Fibroblast of skin of left quadriceps (primary cell): Measurements from ENCODE around the gene CEP78.

Experiments used
- DNase-seq, 2 experiments: peaks; one replicate each; pipeline ENCODE4 v3.0.0-alpha.2; 2013; ENCODE audit warnings: low read depth in 2 of 2

The CEP78 gene

DNA sequence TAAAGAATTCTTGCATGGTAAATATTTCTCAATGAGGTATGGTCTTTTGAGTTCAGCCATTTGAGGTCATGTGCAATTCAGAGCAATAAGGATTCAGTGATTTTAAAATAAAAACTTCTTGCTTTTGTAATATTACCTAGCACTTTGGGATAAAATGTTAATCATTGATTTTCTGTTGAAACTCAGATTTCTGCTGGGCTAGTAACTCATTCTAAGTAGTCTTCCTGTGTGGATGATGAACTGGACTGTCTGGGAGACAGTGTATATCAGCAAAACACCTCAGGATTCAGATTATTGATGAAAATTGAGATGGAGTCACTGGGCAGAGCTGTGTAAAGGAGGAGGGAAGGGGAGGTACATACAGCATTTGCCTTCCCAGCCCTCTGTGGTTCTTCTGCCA, 50.2 kb downstream of the CEP78 start:
- no peak for DNase-seq

DNA sequence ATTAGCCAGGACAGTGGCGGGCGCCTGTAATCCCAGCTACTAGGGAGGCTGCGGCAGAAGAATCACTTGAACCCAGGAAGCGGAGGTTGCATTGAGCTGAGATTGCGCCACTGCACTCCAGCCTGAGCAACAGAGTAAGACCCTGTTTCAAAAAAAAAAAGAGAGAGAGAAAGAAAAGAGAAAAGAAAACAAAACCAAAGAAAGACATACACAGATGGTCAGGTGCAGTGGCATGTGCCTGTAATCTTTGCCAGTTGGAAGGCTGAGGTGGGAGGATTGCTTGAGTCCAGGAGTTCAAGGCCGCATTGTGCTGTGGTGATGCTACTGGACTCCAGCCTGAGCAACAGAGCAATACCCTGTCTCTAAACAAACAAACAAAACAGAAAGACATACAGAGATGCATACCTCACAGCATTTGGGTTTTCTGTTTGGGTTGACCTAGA, 51.1 kb downstream of the CEP78 start:
- no peak for DNase-seq

DNA sequence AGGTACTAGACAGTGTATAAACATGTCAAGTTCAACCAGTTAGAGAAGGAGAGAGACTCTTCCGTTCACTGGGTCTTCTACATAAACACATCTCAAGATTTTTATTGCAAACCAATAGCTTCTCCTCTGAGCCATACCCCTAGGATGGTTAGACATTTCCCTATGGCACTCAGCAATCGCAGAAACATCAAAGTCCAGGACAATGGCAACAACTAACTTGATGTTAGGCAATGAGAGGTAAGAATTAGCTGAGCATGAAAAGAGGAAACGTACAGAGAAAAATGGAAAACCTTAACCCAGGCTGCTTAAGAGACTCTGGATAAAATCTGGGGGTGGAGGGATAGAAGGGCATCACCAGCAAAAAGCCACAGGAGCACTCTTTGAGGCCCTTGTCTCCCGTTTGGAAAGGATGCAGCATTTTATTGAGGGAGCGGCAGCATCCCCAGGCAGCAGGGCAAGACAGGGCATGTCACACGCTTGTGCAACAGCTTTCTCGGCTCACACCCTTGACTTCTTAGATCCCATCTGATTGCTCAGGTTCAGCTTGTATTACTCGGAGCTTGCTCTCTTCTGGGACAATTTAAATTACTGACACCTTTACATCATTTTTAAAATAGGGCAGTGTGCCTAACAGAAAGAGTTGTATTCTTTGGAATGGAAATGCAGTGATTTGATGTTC, 52.5 kb downstream of the CEP78 start:
- no peak for DNase-seq

DNA sequence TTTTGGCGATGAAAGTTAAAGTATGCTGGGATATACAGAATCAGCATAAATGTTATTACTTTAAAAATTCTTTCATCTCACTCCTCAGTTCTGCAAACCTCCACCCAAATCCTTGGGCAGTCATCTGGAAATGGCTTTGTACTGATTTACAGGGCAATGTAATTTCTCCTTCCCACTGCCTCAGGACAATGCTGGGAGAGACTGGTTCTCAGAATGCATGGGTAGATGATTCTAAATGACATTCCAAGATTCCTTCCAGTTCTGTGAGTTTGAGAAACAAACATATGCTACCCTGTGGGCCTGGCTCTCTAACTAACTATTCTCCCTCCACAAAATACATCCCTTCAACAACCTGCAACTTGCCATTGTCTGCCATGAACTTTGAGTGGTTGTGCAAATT, 53.6 kb downstream of the CEP78 start:
- no peak for DNase-seq

DNA sequence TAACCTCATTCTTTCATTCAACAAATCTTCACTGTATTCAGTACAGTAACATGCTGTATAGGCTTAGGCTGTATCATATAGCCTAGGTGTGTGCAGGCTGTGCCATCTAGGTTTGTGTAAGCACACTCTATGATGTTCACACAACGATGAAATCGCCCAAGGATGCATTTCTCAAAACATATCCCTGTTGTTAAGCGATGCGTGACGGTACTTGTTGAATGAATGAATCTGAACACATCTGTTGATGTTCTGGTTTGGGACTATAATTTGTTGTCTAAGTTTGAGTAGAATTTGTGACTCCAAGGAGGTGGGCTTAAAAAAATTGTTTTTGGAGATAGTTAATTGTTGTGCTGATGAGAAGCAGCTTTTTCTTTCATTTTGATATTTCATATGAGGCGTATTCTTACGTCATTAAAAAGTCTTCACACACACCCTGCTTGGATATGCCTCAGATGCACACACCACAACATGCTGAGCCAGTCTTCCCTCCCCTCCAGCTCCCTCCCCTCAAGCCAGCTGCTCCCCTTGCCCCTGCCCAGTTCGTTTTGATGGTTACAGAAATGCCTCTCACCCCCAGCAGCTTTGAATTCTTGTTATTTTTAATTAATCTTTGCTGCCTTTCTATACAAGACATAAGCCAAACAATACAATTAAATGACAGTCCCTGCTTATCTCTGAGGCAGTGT, 55.5 kb downstream of the CEP78 start:
- no peak for DNase-seq

DNA sequence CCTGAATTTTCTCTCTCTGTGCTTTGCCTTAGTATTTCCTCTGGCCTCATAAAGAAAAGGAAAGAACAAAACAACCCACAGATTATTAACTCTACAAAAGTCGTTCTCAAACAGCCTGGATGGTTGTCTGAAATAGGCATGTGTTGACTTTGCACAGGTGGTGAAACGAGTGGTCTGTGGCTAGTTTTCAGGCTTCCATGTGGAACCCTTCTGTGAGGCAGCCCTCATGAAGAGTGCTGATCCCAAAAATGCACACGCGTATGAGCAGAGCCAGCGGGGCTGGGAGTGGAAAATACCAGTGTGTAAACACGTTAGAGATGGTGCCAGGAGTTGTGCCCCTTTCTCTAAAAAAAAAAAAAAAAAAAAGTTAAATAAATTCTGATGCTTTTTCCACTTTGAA, 56.2 kb downstream of the CEP78 start:
- no peak for DNase-seq

DNA sequence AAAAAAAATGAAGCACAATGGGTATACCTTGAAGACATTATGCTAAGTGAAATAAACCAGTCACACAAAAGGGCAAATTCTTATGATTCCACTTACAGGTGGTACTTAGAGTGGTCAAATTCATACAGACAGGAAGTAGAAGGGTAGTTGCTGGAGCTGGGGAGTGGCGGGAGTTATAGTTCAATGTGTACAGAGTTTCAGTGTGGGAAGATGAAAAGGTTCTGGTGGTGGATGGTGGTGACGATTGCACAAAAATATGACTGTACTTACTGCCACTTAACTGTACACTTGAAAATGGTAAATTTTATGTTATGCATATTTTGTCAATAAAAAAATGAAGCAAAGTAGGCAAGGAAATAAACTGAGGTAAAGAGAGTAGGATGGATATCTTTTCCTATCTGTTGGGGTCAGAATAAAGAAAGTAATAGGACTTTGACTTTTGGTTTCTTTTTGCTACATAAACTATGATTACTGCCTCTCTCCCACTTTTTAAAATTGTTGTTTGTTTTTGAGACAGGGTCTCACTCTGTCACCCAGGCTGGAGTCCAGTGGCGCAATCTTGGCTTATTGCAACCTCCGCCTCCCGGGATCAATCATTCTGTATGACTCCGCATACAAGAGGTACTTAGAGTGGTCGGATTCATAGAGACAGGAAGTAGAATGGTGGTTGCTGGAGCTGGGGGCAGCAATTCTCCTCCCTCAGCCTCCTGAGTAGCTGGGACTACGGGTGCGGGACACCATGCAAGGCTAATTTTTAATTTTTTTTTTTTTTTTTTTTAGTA, 57.0 kb downstream of the CEP78 start:
- DNase-seq: no peak

DNA sequence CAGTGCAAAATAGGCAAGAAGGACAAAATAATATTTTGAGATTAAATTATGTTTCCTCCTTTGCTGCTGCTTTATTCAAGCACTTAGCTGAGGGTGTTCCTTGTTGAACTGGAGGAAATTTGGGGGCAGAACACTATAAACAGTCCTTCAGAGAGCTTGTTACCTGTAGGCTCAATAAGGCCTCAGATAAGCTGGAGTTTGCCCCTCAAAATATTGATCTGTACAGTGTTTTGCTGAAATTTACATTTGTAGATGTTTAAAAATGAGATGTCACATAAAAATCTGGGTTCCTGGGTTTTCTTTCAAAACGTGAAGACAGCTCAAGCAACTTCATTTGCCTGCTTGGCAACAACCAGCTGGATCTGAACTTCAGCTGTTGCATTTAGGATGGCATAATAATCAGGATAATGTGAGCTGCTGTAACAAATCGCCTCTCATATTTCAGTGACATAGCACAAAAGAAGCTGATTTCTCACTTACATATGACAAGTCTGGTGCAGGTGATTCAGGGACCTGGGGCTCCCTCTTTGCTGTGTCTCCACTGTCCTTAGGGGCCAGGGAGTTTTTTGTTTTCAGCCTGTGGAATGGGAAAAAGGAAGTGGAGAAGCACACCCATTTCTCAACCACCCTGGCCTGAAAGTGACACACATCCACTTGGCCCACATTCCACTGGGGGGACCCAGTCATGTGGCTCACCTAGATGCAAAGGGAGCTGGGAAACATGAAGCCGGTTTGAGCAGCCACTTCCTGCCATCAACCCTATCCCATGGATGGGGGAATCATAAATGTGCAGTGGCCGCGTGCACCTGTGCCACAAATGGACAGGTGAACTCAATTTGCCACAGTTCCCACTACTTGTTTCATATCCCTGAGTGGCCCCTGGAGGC, 58.7 kb downstream of the CEP78 start:
- no peak for DNase-seq

DNA sequence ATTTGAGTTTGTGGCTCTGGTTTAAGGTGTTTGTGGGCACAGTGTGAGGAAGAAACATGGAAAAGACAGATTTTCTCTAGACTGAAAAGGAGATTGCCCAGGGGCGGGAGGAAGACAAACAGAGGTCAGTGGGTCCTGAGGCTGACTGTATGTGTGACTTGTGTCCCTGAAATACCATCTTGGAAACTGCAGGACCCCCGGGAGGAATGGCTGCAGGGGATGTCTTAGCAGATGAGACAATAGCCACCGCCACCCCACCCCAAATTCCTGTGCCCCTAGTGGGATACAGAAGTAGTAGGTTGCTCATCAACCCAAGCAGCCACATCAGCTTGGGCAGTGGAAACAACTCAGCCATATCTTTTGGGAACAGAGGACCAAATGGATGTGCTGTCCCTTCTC, 59.3 kb downstream of the CEP78 start:
- DNase-seq: no peak

DNA sequence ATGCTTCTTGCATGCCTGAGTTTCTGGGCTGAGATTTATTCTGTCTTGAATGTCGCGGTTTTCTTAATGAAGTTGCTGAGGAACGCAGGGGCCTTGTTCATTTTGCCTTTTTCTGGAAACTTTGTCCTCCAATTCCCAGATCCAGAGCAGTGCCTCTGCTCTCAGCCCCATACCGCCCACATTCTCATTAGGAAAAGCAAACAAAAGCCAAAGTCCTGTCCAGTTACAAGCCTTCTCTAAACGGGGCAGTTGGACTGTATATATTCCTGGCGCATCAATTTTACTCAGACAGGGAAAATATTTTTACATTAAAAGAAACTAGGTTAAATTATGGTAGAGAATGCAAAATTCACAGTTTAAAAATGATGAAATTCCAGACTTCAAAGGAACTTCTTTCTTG, 59.9 kb downstream of the CEP78 start:
- no peak for DNase-seq

DNA sequence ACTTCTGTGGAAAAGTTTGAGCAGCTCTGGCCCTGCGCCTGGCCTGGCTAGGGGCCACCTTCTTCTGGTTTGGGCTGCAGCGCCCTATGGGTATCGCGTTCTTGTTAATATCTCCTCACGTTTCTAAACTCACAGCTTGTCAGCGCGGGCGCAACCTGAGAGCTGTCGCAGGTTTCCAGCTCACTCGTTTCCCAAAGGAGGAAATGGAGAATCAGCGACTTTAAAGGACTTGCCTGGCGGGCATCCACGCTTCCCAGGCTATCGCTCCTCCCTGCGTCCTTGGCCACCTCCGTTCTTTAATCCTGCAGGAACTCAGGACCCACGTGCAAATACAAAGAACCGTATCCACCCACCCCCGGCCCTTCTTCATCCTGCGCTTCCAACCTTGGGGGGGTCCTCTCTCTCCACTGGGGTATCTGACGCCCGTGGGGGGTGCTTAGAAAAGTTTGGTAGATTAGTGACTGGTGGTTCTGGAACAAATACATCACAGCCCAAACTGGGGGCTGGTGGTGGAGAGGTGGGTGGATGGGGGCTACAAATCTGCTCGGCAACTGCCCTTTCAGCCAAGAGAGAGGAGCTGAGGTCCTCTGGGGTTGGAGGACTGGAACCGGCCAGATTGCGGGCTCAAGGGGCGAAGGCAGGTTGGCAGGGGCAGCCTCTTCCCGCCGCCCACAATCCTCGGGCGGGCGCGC, 60.5 kb downstream of the CEP78 start:
- peak; percentile 19 to 28 for DNase-seq

DNA sequence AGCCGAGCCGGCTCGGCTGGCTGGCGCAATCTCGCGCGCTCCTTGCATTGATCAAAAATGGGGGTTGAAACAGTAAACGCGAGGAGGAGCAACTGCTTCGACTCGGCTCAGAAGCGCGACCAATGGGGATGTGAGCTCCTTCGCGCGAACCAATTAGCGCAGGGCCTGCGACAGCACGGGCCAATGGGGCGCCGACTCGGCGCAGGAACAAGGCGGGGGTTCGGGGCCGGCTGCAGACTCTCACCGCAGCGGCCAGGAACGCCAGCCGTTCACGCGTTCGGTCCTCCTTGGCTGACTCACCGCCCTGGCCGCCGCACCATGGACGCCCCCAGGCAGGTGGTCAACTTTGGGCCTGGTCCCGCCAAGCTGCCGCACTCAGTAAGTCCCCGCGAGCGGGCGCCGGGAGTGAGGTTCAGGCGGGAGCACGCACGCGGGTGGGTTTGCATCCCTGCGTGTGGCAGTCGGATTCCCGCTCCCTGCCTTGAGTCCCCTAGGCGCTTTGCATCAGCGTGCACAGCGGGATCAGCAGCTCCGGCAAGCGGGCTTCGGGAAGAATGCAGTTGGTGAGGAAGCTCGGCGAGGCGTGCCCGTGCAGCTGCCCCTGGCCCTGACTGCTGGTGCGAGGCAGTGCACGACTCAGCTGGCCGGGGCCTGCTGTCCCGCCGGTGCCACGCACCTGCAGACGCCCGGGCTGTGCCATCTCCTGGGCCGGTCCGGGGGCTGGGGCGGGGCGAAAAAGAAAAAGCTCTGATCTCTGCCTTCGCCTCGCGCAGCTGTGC, 61.2 kb downstream of the CEP78 start, which contains the start of gene PSAT1:
Gene PSAT1 (plus strand): TSS at position 233 of the 779 bp plus-strand sequence. CDS start 86 bp downstream, at position 319.
- peak; percentile 96 to 97 for DNase-seq

DNA sequence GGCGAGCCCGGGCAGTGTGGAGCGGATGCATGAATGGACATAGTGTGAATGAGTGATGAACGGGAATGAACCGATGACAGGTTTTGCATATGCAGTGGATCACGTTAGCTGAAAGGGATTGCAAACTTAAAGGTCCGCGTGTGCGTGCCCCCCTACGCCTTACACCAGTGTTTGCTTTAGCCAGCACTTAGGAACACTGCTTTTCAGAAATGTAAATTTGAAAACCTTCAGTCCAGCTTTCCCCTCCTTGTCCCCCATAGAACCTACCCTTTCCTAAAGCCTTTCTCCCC, 61.7 kb downstream of the CEP78 start:
- no peak for DNase-seq

DNA sequence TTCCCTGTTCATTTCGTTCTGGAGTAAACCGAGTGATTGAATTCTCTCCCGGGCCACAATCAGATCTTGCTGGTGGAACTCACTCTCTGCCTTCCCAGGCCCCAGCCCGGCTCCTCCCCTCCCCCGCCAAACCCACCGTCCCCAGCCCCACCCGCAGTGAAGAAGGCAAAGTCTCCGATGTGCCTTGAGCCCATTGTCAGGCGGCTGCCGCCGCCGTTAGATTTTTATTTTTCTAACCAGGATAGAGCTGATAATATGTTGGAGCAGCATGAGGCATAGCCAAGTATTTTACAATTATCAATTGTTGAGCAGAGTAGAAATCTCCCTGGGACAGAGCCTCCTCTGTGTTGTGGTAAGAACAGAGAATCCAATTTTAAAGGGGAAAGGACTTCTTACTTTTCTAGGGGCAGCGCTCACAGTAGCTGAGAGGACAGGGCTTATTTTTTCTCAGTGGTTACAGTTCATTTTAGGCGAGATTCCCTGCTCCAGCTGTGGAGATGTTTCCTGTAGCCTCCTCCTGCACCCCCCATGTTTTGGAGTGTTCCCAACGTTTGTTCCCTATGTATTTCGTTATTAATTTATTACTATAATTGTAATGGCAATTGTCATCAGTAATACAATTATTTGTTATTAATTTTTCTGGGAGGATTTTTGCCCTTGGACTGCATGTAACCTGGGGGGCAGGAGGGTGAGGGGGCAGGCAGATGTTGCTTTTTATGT, 62.3 kb downstream of the CEP78 start:
- DNase-seq: no peak

DNA sequence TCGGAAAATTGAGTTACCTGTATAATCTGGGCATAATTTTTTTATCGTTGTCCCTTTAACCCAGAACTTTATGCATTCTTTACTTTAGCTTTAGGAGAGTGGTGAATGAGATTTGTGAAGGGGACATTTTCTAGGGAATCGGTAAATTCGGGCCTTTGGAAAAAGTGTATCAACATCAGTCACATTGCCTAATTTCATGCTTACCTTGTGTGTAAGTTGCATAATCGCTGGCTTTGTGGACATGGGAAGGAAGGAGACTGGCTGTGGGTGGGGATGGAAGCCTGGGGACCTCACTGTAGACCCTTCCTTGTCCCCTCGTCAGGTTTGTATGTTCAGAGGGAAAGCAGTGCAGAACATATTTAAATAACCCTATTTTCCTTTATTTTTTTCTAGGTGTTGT, 64.3 kb downstream of the CEP78 start:
- no peak for DNase-seq

DNA sequence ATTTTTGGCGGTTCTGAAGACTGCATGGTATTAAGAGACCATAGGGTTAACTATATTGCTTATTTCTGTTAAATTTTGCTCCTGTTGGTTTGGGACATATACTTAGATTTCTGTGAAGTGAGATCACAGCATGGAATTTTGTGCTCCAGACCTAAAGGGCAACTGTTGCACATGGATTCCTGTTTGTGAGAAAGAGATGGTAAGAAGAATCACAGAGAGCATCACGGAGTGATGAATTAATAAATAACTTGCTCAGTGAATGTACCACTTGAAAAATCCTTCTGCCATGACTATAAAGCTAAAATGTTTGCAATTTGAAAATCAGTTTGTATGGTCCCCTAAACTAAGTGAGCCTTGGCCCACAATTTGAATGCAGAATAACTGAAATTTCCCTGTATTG, 65.6 kb downstream of the CEP78 start:
- no peak for DNase-seq

DNA sequence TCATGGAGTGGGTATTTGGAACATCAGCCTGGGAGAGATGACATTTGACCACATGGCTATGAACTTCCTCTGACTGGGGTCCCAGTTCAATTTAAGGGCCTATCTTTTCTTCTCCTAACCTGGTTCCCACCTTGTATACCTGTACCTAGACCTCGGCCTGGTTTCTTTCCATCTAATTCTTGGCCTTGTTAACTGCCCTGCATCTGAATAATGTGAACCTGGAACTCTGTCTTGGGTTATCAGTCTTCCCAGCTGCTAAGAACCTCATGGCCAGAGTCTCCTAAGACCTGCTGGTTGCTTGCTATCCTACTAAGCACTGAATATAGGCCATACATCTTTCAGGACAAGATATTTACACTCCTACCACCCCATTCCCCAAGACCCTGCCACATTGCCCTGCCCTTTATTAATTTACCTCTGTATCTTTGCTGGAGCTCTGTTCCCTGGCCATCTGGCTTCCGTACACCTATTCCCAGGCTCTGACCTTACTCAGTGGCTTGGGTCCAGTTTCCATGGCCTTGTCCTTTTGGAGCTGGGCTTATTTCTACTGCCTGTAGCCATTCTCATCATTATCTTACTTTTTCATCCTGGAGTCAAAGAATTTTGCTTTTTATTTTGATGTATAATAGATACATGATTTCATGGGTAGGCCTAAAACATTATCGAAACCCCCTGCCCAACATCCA, 67.6 kb downstream of the CEP78 start:
- no peak for DNase-seq

DNA sequence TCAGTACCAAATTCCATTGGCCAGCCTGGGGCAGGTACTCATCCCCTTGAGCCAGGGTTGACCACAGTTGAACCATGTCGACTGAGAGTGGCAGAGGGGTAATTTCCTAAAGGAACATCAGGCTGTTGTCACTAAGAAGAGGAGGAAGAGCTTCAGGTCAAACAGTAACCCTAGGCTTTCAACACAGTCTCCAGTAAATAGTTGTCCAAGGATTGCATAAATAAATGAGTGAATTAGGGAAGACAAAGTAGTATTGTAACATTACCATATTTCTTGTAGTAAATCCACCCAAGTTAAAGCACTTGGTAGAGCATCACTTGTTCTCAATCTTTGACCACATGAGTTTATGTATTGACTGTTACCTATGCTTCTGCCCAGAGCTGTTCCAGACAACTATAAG, 68.5 kb downstream of the CEP78 start:
- no peak for DNase-seq
